Ishikawa (cell line): ENCODE data around the gene S100A10.

ENCODE experiments used
- CEBPB ChIP-seq: IDR thresholded peaks from 2 replicates; pipeline ENCODE4 v1.6.1; 2012
- CREB1 ChIP-seq: IDR thresholded peaks from 2 replicates; pipeline ENCODE4 v1.6.1; 2012; ENCODE audit warnings: low read depth
- EGR1 ChIP-seq: IDR thresholded peaks from 2 replicates; pipeline ENCODE4 v1.6.1; 2012
- EP300 ChIP-seq: IDR thresholded peaks from 2 replicates; pipeline ENCODE4 v1.6.1; 2012; ENCODE audit warnings: borderline replicate concordance
- FOXM1 ChIP-seq: IDR thresholded peaks from 2 replicates; pipeline ENCODE4 v1.6.1; 2012; ENCODE audit warnings: low read depth, borderline replicate concordance
- MAX ChIP-seq: IDR thresholded peaks from 2 replicates; pipeline ENCODE4 v1.6.1; 2012
- NFIC ChIP-seq: IDR thresholded peaks from 2 replicates; pipeline ENCODE4 v1.6.1; 2012
- RAD21 ChIP-seq: IDR thresholded peaks from 2 replicates; pipeline ENCODE4 v1.6.1; 2012; ENCODE audit warnings: low read depth
- REST ChIP-seq: IDR thresholded peaks from 2 replicates; pipeline ENCODE4 v1.6.1; 2012; ENCODE audit warnings: low read depth, mild to moderate bottlenecking
- TAF1 ChIP-seq: IDR thresholded peaks from 2 replicates; pipeline ENCODE4 v1.6.1; 2012; ENCODE audit warnings: low read depth, mild to moderate bottlenecking
- TCF12 ChIP-seq: IDR thresholded peaks from 2 replicates; pipeline ENCODE4 v1.6.1; 2012; ENCODE audit warnings: low read depth
- TEAD4 ChIP-seq: IDR thresholded peaks from 2 replicates; pipeline ENCODE4 v1.6.1; 2012
- USF1 ChIP-seq: IDR thresholded peaks from 2 replicates; pipeline ENCODE4 v1.6.1; 2012
- YY1 ChIP-seq: IDR thresholded peaks from 2 replicates; pipeline ENCODE4 v1.6.1; 2012; ENCODE audit warnings: low read depth
- ZBTB7A ChIP-seq: IDR thresholded peaks from 2 replicates; pipeline ENCODE4 v1.6.1; 2012; ENCODE audit warnings: low read depth

The S100A10 gene

GRCh38 chr1:152018537-152018936, 24.9 kb upstream of the S100A10 start:
- TF ChIP-seq CREB1 (no peak), RAD21 (0 out of 2 replicates have a peak, but pooled peaks have one; percentile 11), USF1 (no peak), NFIC (no peak)

- TF ChIP-seq RAD21 (no peak), FOXM1 (no peak), NFIC (no peak), REST (no peak), EP300 (no peak), EGR1 (no peak), ZBTB7A (no peak), CEBPB (no peak), YY1 (no peak), TEAD4 (no peak), TCF12 (no peak), MAX (no peak), TAF1 (no peak), USF1 (no peak), CREB1 (no peak)
Measured at GRCh38 chr1:152015766-152016165, 22.1 kb upstream of the S100A10 start.

GRCh38 chr1:152014943-152015342, 21.3 kb upstream of the S100A10 start:
- no peak for TF ChIP-seq TEAD4
- no peak for TF ChIP-seq CEBPB
- TF ChIP-seq NFIC: no peak
- no peak for TF ChIP-seq REST

- TF ChIP-seq RAD21 (peak; percentile 65), TAF1 (no peak), NFIC (no peak), REST (no peak)
Measured at GRCh38 chr1:152013664-152014237, 20.1 kb upstream of the S100A10 start.

- TF ChIP-seq EGR1 (no peak), YY1 (no peak), MAX (no peak), FOXM1 (no peak), CREB1 (no peak), NFIC (no peak), RAD21 (no peak), USF1 (no peak), TAF1 (no peak), CEBPB (no peak), TCF12 (no peak), ZBTB7A (no peak), TEAD4 (no peak), EP300 (no peak), REST (no peak)
Measured at GRCh38 chr1:152009691-152010090, 16.0 kb upstream of the S100A10 start.
